ENCODE results near the gene NAALADL1.

Gene NAALADL1

DNA sequence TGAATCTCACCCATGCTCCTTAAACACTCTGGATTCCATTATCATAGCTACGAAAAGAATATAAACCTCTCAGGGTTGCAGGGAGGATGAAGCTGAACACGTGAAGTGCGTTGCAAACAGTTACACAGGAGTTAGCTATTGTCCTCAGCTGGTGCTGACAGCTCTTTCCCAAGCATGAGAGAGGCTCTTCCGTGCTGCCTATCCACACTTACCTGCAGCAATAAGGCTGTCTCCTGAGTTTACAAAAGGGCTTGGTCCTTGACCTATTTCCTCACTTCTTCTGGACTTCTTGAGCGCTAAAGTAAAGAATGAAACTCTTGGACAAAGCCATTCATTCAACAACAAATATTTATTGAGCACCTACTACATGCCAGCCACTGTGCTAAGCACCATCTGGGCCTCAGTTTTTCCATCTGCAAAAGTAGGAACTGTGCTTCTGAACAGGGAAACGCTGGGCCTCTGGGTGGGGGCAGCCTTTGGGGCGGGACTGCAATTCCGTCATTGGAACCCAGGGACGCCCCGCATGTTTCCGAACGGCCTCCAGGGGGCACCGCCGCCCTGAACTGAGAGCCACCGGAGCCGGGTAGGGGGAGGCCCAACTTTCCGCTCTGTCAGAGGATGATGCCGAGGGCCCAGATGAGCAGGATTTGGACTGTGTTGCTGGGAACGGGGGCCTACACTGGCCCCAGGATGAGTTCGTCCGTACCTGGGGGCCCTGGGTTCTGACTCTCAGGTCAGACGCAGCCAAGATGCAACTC lies 45.0 kb downstream of the NAALADL1 start (continued):
- TF ChIP-seq, protein P1, sequence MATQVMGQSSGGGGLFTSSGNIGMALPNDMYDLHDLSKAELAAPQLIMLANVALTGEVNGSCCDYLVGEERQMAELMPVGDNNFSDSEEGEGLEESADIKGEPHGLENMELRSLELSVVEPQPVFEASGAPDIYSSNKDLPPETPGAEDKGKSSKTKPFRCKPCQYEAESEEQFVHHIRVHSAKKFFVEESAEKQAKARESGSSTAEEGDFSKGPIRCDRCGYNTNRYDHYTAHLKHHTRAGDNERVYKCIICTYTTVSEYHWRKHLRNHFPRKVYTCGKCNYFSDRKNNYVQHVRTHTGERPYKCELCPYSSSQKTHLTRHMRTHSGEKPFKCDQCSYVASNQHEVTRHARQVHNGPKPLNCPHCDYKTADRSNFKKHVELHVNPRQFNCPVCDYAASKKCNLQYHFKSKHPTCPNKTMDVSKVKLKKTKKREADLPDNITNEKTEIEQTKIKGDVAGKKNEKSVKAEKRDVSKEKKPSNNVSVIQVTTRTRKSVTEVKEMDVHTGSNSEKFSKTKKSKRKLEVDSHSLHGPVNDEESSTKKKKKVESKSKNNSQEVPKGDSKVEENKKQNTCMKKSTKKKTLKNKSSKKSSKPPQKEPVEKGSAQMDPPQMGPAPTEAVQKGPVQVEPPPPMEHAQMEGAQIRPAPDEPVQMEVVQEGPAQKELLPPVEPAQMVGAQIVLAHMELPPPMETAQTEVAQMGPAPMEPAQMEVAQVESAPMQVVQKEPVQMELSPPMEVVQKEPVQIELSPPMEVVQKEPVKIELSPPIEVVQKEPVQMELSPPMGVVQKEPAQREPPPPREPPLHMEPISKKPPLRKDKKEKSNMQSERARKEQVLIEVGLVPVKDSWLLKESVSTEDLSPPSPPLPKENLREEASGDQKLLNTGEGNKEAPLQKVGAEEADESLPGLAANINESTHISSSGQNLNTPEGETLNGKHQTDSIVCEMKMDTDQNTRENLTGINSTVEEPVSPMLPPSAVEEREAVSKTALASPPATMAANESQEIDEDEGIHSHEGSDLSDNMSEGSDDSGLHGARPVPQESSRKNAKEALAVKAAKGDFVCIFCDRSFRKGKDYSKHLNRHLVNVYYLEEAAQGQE (tag by site-specific recombination; IDR thresholded peaks at IDR 0.05): 0 out of 2 replicates have a peak, but pooled peaks have one; percentile 31
- no peak for TF ChIP-seq ZNF560 (tag by site-specific recombination; IDR thresholded peaks at IDR 0.05; ENCODE audit: borderline replicate concordance)
- TF ChIP-seq ZNF157 (tag by site-specific recombination; IDR thresholded peaks at IDR 0.05): no peak
- TF ChIP-seq ZNF530 (tag by site-specific recombination; IDR thresholded peaks at IDR 0.05; ENCODE audit: low read depth): no peak
- no peak for TF ChIP-seq ZNF548 (tag by site-specific recombination; IDR thresholded peaks at IDR 0.05)
- no peak; the same call in 1 of the 2 replicates for TF ChIP-seq ZNF324 (tag by site-specific recombination; IDR thresholded peaks at IDR 0.05)
- no peak for TF ChIP-seq ZNF211 (tag by site-specific recombination; IDR thresholded peaks at IDR 0.05; ENCODE audit: low read depth)
- no peak for TF ChIP-seq ZNF549 (tag by site-specific recombination; IDR thresholded peaks at IDR 0.05)
- TF ChIP-seq ZNF792 (tag by site-specific recombination; IDR thresholded peaks at IDR 0.05): no peak
- no peak for TF ChIP-seq ZNF174 (tag by site-specific recombination; IDR thresholded peaks at IDR 0.05)
- TF ChIP-seq ZNF394 (tag by site-specific recombination; IDR thresholded peaks at IDR 0.05; ENCODE audit: borderline replicate concordance): no peak
- peak; percentile 75 for TF ChIP-seq ZNF629 (tag by site-specific recombination; IDR thresholded peaks at IDR 0.05)
- TF ChIP-seq INSM2 (tag by site-specific recombination; IDR thresholded peaks at IDR 0.05): no peak
- TF ChIP-seq ZNF274 (IDR thresholded peaks at IDR 0.05; ENCODE audit: low read length): no peak
- no peak for TF ChIP-seq ZNF274 (tag by site-specific recombination; IDR thresholded peaks at IDR 0.05; ENCODE audit: borderline replicate concordance)
- 0 out of 2 replicates have a peak, but pooled peaks have one; percentile 30 for TF ChIP-seq KLF7 (tag by site-specific recombination; IDR thresholded peaks at IDR 0.05; ENCODE audit: borderline replicate concordance)
- no peak for TF ChIP-seq ZNF555 (tag by site-specific recombination; conservative IDR thresholded peaks at IDR 0.05)
- TF ChIP-seq ZNF768 (tag by site-specific recombination; IDR thresholded peaks at IDR 0.05): no peak
- TF ChIP-seq ZNF704 (tag by site-specific recombination; IDR thresholded peaks at IDR 0.05): no peak
- TF ChIP-seq ZBTB17 (tag by site-specific recombination; IDR thresholded peaks at IDR 0.05): peak; percentile 89
- TF ChIP-seq, protein P2, sequence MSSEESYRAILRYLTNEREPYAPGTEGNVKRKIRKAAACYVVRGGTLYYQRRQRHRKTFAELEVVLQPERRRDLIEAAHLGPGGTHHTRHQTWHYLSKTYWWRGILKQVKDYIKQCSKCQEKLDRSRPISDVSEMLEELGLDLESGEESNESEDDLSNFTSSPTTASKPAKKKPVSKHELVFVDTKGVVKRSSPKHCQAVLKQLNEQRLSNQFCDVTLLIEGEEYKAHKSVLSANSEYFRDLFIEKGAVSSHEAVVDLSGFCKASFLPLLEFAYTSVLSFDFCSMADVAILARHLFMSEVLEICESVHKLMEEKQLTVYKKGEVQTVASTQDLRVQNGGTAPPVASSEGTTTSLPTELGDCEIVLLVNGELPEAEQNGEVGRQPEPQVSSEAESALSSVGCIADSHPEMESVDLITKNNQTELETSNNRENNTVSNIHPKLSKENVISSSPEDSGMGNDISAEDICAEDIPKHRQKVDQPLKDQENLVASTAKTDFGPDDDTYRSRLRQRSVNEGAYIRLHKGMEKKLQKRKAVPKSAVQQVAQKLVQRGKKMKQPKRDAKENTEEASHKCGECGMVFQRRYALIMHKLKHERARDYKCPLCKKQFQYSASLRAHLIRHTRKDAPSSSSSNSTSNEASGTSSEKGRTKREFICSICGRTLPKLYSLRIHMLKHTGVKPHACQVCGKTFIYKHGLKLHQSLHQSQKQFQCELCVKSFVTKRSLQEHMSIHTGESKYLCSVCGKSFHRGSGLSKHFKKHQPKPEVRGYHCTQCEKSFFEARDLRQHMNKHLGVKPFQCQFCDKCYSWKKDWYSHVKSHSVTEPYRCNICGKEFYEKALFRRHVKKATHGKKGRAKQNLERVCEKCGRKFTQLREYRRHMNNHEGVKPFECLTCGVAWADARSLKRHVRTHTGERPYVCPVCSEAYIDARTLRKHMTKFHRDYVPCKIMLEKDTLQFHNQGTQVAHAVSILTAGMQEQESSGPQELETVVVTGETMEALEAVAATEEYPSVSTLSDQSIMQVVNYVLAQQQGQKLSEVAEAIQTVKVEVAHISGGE (tag by site-specific recombination; conservative IDR thresholded peaks at IDR 0.05; ENCODE audit: low read depth): peak; percentile 36; the same call in 1 of the 2 replicates
- 0 out of 2 replicates have a peak, but pooled peaks have one; percentile 29 for TF ChIP-seq MZF1 (tag by site-specific recombination; IDR thresholded peaks at IDR 0.05; ENCODE audit: borderline replicate concordance)
- TF ChIP-seq ZNF654 (tag by site-specific recombination; IDR thresholded peaks at IDR 0.05; ENCODE audit: low read depth): peak; percentile 56
- no peak for TF ChIP-seq WT1 (tag by site-specific recombination; IDR thresholded peaks at IDR 0.05)
- TF ChIP-seq ZNF366 (tag by site-specific recombination; conservative IDR thresholded peaks at IDR 0.05): no peak
- no peak for TF ChIP-seq ZNF311 (tag by site-specific recombination; IDR thresholded peaks at IDR 0.05; ENCODE audit: borderline replicate concordance)
- TF ChIP-seq ZNF76 (tag by site-specific recombination; IDR thresholded peaks at IDR 0.05; ENCODE audit: borderline replicate concordance, low read depth): peak; percentile 34; the same call in 1 of the 2 replicates
- TF ChIP-seq ZNF10 (tag by site-specific recombination; IDR thresholded peaks at IDR 0.05): no peak

All from HEK293 (cell line).